HCT116 (cell line): ENCODE data around the gene PHF14.

Experiments
- CEBPB ChIP-seq: IDR thresholded peaks from 2 replicates; pipeline ENCODE4 v1.6.1; 2012; ENCODE audit warnings: low read depth
- EZH2 ChIP-seq: fragments of 200-600 bp; sonication (generic); IDR thresholded peaks from 2 replicates; pipeline ENCODE4 v1.6.1; 2017; ENCODE audit warnings: antibody characterized with exemption, mixed run types
- POLR2A ChIP-seq: IDR thresholded peaks from 2 replicates; pipeline ENCODE4 v1.7.0; 2011; ENCODE audit warnings: borderline replicate concordance; ENCODE audit not compliant: insufficient read depth, insufficient read length; ENCODE audit errors: extremely low read depth
- POLR2AphosphoS5 ChIP-seq: IDR thresholded peaks from 2 replicates; pipeline ENCODE4 v1.6.1; 2011; ENCODE audit warnings: mild to moderate bottlenecking, low read depth, low read length, moderate library complexity
- SIN3A ChIP-seq: IDR thresholded peaks from 2 replicates; pipeline ENCODE4 v1.6.1; 2012; ENCODE audit warnings: low read depth
- YY1 ChIP-seq: IDR thresholded peaks from 2 replicates; pipeline ENCODE4 v1.6.1; 2011; ENCODE audit warnings: low read length, low read depth, moderate library complexity, mild to moderate bottlenecking; ENCODE audit not compliant: insufficient replicate concordance; ENCODE audit errors: extremely low read depth
- TF ChIP-seq, protein P1 (sequence below), 3 experiments: fragments of 200-600 bp in 1 of 3; sonication (generic) in 1 of 3; IDR thresholded peaks in 2 of 3; conservative IDR thresholded peaks in 1 of 3; 2 replicates each; pipeline ENCODE4 v1.5.1; 2012 to 2017; ENCODE audit warnings: low read depth in 2 of 3, low read length in 2 of 3, antibody characterized with exemption in 1 of 3, borderline replicate concordance in 1 of 3, control low read depth in 1 of 3, mild to moderate bottlenecking in 1 of 3, mixed read lengths in 1 of 3, mixed run types in 1 of 3, moderate library complexity in 1 of 3; ENCODE audit not compliant: insufficient read depth in 1 of 3

GRCh38 chr7:10950494-10950893 is 23.2 kb upstream of the PHF14 start:
- no peak for TF ChIP-seq POLR2AphosphoS5
- TF ChIP-seq CEBPB, result no peak
- TF ChIP-seq, protein P1, sequence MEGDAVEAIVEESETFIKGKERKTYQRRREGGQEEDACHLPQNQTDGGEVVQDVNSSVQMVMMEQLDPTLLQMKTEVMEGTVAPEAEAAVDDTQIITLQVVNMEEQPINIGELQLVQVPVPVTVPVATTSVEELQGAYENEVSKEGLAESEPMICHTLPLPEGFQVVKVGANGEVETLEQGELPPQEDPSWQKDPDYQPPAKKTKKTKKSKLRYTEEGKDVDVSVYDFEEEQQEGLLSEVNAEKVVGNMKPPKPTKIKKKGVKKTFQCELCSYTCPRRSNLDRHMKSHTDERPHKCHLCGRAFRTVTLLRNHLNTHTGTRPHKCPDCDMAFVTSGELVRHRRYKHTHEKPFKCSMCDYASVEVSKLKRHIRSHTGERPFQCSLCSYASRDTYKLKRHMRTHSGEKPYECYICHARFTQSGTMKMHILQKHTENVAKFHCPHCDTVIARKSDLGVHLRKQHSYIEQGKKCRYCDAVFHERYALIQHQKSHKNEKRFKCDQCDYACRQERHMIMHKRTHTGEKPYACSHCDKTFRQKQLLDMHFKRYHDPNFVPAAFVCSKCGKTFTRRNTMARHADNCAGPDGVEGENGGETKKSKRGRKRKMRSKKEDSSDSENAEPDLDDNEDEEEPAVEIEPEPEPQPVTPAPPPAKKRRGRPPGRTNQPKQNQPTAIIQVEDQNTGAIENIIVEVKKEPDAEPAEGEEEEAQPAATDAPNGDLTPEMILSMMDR (IDR thresholded peaks at IDR 0.05 in 2 of 3, conservative IDR thresholded peaks at IDR 0.05 in 1 of 3; ENCODE audit: borderline replicate concordance in 1 of 3, insufficient read depth in 1 of 3, low read depth in 2 of 3, low read length in 2 of 3), result no peak
- TF ChIP-seq EZH2, result no peak
- no peak for TF ChIP-seq SIN3A
- no peak for TF ChIP-seq YY1
- TF ChIP-seq POLR2A, result no peak
